Measurements from ENCODE around the gene ENTPD7.

DNA sequence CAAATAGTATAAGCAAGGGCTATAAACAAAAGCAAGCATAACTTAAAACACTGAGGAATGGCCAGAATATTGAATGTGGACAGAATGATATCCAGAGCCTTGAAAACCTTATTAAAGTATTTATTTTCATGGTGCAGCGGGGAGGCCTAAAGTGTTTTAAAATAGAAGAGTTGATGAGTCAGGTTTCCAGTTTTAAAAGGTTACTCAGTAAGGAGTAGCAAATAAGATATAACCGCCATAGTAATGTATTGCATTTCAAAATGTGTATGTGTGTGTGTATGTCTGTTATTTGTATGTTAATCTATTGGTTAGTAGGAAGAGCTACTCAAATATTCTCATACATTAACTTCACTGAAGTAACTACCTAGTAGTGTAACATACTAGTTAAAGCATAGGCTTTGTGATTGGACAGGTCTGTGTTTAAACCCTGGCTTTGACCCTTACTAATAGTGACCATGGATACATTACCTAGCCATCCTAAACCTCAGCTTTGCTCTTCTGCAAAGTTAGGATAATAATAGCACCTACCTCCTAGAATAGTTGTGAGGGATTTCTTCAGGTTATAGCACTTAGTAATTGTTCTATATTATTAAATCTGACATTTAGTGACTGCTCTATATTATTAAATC lies 89.6 kb downstream of the ENTPD7 start:
- TF ChIP-seq, protein P1, sequence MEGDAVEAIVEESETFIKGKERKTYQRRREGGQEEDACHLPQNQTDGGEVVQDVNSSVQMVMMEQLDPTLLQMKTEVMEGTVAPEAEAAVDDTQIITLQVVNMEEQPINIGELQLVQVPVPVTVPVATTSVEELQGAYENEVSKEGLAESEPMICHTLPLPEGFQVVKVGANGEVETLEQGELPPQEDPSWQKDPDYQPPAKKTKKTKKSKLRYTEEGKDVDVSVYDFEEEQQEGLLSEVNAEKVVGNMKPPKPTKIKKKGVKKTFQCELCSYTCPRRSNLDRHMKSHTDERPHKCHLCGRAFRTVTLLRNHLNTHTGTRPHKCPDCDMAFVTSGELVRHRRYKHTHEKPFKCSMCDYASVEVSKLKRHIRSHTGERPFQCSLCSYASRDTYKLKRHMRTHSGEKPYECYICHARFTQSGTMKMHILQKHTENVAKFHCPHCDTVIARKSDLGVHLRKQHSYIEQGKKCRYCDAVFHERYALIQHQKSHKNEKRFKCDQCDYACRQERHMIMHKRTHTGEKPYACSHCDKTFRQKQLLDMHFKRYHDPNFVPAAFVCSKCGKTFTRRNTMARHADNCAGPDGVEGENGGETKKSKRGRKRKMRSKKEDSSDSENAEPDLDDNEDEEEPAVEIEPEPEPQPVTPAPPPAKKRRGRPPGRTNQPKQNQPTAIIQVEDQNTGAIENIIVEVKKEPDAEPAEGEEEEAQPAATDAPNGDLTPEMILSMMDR (IDR thresholded peaks at IDR 0.05; ENCODE audit: borderline replicate concordance, extremely low read depth, low read length, poor library complexity, severe bottlenecking), result no peak
- no peak for TF ChIP-seq EZH2 (IDR thresholded peaks at IDR 0.05; ENCODE audit: borderline replicate concordance, low read depth, low read length, severe bottlenecking)
